Right renal cortex interstitium (tissue), 3 donors: ENCODE measurements around the gene AK3. TPM values are rescaled to one million over a fixed set of nuclear protein-coding genes. Genes with fewer than 3 reads are reported as not detected.
"Not testable (repeated sequence)": the region's sequence is repeated elsewhere in the genome, so short reads cannot be mapped to it uniquely, and the experiment has no call there.

Experiments used
- DNase-seq, 3 donors: peaks; one replicate each; pipeline ENCODE4 v3.0.0-alpha.2; 2013; ENCODE audit warnings: low read depth in 3 of 3, low spot score in 2 of 3
- polyA plus RNA-seq, 3 donors: library from polyadenylated mRNA; unstranded; fragments of 120-200 nt; gene quantifications; one replicate each; pipeline ENCODE4 v1.2.1, GENCODE V29; 2013; ENCODE audit not compliant: insufficient read length in 3 of 3

The AK3 gene
- polyA plus RNA-seq, result 100 to 1,000 TPM in 2 of 3 donors, 10 to 100 TPM in 1; 92.2 to 106 (median 105) TPM

DNA sequence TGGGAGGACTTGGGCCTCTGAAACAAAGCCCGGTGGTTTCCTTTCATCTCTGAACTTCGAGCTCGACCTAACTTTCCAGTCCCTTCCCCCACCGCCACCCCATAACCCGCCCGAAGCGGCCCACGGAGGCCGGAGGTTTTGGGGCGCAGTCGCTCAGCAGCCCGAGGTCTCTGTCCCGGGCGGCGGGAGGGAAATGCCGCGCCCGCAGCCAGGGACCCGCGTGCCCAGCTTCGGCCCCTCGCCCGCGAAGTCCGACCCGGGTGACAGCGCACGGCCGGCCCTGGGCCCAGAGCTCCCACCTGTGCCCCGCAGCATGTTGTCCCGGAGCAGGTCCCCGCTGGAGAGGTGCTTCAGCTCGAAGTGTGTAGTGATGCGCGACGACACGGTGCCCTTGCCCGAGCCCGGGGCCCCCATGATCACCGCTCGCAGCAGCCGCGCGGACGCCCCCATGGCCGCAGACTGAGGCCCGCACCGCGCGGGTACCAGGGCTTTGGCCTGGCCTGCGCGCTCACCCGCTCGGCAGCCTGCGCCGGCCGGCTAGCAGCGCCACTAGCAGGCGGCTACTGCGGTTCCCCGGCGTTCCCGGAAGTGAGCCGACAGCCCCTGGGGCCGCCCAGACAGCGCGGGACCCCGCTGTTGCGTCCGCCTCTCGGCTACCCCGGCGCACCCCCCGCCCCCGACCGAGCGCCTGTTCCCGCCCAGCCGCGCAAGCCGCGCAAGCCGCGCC is at the start of gene AK3:
TSS of gene AK3 (minus strand) at position 565 of the 727 bp plus-strand sequence. CDS start at position 450, 115 bp downstream.
- DNase-seq, result peak in 2 of 3 donors; percentile 69 to 75

DNA sequence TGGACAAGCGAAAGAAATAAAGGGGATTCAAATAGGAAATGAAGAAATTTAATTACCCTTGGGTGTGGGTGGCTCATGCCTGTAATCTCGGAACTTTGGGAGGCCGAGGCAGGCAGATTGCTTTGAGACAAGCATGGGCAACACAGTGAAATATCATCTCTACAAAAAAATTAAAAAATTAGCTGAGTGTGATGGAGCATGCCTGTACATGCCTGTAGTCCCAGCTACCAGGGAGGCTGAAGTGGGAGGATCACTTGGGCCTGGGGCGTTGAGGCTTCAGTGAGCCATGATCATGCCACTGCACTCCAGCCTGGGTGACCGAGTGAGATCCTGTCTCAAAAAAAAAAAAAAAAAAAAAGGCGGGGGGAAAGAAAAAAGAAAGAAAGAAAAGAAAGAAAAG is 47.7 kb upstream of the AK3 start:
- no peak for DNase-seq

DNA sequence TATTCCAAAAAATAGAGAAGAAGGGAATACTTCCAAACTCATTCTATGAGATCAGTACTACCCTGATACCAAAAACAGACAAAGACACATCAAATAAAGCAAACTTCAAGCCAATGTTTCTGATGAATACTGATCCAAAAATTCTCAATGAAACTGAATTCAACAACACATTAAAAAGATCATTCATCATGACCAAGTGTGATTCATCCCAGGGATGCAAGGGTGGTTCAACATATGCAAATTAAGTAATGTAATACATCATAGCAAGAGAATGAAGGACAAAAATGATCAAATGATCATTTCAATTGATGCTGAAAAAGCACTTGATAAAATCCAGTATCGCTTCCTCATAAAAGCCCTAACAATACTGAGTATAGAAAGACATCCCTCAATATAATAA is 46.9 kb upstream of the AK3 start:
- no peak for DNase-seq

DNA sequence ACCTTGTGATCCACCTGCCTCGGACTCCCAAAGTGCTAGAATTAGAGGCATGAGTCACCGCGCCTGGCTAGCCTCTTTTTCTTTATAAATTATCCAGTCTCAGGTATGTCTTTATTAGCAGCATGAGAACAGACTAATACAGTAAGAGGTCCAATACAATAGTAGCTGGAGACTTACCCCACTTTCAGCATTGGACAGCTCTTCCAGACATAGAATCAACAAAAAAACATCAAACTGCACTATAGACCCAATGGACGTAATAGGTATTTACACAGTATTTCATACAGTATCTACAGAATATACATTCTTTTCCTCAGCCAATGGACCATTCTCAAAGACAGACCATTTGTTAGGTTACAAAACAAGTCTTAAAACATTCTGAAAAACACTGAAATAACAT is 45.6 kb upstream of the AK3 start:
- no peak for DNase-seq

DNA sequence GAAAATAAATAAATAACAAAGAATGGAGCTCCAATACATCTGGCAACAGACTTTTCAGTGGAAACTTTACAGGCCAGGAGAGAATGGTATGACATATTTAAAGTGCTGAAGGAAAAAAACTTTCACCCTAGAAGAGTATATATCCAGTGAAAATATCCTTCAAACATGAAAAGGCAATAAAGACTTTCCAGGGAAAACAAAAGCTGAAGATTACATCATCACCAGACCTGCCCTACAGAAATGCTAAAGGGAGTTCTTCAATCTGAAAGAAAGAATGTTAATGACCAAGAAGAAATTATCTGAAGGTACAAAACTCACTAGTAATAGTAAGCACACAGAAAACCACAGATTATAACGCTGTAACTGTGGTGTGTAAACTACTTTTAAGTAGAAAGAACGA is 43.4 kb upstream of the AK3 start:
- DNase-seq, result no peak

DNA sequence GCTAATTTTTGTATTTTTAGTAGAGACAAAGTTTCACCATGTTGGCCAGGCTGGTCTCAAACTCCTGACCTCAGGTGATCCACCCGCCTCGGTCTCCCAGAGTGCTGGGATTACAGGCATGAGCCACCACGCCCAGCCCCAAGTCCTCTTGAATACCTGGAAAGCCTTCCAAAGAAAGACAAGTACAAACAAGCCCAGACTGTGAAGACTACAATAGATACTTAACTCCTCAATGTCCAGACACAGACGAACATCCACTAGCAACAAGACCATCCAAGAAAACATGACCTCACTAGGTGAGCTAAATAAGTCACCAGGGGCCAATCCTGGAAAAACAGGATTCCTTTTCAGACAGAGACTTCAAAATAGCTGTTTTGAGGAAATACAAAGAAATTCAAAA is 42.2 kb upstream of the AK3 start:
- DNase-seq, result not testable (repeated sequence)

DNA sequence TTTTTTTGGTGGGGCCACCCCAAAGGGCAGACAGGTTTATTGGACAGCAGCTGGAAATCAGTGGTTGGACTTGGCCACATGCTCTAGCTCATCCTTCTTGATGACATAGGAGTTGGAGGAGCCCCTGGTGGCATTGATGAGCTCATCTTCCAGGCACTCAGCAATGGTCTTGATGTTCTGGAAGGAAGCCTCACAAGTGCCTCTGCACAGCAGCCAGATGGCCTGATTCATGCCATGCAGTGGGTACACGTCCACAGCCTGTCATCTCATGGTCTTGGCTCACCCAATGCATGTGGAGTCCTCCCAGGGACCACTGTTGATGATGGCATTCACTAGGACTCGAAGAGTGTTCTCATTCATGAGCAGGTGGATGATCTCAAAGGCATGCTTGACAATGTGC is 40.4 kb upstream of the AK3 start:
- no peak for DNase-seq

DNA sequence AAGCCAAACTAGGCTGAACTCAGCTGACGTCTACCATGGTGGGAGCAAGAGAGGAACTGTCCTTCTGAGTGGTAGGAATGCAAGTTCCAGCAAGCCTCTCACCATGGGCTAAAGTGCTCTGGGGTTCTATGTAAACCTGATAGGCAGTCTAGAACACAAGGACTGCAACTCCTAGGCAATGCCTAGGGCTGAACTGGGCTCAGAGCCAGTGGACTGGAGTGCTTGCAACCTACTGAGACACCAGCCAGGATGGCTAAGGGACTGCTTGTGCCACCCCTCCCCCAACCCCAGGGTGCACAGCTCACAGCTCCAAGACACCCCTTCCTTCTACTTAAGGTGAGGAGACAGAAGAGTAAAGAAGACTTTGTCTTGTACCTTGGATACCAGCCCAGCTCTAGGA is 39.6 kb upstream of the AK3 start:
- no peak for DNase-seq

DNA sequence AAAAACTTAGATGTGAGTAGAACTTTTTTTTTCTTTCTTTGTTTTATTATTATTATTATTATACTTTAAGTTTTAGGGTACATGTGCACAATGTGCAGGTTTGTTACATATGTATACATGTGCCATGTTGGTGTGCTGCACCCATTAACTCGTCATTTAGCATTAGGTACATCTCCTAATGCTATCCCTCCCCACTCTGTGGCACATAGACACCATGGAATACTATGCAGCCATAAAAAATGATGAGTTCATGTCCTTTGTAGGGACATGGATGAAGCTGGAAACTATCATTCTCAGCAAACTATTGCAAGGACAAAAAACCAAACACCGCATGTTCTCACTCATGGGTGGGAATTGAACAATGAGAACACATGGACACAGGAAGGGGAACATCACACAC is 34.0 kb upstream of the AK3 start:
- not testable (repeated sequence) for DNase-seq

DNA sequence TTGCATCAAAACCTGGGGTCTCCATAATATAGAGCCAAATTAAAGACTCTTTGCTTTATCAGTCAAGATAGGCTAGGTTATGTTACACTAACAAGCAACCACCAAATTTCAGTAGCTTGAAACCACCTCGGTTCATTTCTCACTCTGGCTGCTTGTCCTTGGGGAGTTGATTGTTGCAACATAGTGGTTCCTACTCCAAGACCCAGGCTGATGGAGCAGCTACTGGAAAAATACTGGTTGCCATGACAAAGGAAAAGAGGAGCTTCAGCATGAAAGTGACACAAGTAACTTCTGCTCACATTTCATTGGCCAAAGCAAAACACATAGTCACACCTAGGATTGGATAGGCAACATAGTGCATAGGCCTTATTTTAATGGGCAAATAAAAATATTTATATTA is 33.2 kb upstream of the AK3 start:
- DNase-seq, result no peak

DNA sequence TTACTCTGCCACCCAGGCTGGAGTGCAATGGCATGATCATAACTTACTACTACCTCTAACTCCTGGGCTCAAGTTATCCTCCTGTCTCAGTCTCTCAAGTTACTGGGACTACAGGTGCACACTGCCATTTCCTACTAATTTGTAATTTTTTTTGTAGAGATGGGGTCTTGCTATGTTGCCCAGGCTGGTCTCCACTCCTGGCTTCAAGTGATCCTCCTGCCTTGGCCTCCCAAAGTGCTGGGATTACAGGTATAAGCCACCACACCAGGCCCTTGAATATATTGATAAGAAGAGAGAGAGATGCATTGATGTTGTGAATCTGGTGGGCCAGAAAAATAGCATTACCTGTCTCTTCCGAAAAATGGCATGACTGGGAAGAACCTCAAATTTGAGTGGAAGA is 30.8 kb upstream of the AK3 start:
- no peak for DNase-seq

DNA sequence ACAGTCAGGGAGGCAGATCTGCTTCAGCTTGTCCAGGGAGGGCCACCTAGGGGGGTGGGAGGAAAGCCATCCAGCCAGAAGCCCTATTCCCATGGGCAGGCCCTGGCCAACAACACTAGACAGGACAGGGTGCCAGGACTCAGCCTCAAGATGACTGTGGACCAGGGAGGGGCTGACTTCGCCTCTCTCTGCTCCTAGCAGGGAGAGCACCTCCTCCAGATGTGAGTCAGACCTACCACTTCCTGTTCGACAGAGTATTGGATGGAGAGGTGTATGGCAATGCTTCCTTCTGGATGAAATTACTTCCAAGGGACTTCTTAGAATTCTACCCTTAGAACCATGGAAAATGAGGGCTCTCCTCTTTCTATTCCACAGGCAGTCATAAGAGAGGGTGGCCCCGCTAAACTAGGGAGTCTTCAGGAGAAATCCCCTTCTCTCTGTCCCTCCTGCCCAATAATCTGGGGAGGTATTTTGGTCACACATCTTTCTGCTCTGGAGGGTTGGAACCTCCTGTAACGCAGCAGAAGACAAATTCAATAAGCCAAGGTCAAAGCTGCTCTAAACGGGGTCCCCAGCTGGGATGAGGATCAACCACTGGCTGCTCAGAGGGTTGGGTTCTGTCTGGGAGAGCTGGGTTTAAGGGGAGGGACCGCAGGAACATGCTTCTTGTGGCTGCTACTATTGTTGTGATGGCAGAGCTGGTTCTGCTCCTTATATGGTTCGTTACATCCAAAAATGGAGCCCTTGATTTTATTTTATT is 28.5 kb upstream of the AK3 start:
- DNase-seq, result no peak

DNA sequence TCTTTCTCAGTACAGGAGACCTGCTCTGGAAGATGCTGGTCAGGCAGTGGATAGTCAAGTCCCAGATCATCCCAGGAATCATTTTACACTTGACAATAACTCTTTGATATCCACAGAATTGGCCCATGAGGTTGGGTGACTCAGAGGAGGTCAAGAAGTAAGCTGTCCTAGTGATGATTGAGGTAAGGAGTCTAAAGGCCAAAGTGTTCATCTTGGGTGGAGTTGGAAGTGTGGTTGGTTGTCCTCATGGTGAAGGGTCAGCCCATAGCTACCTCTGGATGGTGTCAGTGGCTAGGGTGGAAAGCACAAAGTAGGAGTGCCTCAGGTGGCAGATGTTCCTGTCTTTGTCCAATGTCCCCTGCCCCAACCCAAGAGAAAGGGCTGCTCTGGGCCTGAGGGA is 27.7 kb upstream of the AK3 start:
- no peak for DNase-seq

DNA sequence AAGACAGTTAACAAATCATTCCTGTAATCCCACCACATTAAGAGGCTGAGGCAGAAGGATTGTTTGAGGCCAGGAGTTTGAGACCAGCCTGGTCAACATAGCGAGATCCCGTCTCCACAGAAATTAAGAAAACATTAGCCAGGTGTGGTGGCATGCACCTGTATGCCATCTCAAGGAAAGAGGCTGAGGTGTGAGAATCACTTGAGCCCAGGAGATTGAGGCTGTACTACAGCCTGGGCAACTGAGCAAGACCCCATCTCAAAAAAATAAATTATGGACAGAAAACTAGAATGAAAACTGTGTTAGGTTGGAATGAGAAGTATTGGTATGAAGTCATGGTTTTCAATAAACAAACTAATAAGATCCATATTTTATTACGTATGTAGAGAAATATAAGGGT is 23.0 kb upstream of the AK3 start:
- DNase-seq, result no peak

DNA sequence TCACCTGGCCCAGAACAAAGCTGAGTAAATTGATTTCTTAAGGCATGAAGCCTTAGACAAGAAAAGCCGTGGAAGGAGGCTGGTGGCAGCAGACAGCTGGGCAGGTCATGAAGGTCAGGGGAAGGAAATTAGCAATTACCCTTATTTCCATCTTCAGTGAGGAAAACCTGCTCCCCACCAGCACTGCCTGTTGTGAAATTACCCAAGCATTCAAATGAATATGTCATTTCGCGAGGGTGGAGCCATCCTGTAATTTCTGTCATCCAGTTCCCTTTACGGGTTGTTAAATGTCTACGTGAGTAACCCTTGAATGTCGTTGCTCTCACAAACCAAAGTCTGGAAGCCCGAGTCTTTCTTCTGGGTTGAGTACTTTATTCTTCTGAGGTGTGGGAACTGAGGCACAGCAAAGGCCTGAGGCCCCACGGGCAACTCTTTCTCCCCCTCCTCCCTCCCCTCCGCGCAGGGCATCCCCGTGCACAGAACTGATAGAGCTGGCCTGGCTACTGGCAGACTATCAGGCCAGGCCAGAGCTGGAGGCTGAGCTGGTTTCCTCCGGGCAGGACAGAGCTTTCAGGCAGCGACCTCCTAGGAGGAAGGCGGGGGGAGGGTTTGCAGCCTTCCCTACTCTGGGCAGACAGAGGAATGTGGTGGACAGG is 22.0 kb upstream of the AK3 start:
- no peak for DNase-seq

DNA sequence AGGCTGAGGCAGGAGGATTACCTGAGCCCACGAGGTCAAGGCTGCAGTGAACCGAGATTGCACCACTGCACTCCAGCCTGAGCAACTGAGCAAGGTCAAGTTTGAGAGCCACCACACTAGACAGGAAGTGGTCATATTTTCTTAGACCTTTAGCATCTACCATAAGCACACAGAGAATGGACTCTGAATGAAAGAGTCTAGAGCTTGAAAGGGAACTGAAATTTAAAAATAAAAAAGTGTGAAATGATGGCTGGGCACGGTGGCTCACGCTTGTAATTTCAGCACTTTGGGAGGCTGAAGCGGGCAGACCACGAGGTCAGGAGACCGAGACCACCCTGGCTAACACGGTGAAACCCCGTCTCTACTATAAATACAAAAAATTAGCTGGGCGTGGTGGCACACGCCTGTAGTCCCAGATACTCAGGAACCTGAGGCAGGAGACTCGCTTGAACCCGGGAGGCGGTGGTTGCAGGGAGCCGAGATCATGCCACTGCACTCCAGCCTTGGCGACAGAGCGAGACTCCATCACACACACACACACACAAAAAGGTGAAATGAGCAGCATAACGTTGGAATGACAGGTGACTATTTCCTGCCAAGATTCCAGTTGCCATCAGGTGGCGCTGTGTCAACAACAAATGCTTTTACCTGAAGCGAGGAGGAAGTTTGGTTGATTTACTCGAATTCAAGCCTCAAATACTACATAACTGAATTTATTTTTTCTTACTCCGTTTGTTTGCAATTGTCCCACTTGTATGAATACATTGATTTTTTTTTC is 21.3 kb upstream of the AK3 start:
- peak in 2 of 3 donors; percentile 64 to 69 for DNase-seq

DNA sequence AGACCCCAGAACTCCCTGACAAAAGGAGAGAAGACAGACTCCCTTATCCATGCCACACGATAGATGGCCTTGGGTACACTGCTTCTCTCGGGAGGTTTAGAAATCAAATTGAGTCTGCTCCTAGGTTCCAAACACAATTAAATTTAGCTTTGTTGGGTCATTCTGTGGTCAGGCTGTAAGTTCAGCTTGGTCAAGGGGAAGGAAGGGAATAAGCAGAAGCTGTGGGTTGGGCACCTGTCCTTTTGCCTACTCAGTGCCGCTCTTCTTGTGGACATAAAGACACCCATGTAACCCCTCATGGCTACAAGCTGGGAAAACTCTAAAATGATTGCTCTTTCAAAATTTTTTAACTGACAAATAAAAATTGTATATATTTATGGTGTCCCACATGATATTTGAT is 19.1 kb upstream of the AK3 start:
- DNase-seq, result no peak

DNA sequence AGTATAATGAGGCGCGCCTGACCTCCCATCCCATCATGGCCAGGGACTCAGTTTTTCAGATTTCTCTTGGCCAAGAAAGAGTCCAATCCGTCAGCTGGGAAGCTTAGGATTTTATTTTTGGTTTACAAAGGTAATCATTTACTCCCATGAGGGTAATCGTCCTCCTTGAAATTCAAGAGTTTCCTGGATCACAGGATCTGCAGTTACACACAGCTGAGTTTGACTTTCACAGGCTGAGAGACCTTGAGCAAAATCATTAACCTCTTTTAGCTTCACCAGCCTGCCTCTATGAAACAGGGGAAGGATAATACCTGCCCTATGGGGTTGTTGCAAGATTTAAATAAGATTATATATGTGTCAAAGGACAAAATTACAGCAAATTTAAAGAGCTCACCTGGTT is 15.4 kb upstream of the AK3 start:
- no peak for DNase-seq

DNA sequence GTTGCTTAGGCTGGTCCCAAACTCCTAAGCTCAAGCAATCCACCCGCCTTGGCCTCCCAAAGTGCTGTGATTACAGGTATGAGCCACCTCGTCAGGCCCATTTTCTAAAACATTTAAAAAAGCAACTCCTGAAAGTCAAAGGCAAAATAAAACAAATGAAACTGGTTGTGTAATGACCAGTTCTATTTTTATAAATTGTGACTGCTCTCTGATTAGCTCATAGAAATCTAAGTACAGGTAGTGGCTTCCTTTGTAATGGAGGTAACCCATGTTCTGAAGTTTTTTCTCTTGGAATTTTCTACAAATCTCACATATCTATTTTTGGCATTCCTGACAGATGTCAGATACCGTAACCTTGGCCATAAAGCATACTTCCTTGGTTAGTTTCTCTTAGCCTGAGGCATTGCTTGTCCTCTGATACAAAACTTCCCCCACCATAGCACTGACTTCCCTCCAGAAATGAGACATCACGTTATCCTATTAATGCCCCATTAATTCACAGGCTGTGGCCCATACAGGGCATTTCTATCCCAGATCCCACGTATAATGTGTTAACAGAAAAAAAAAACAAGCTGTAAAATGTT is 14.1 kb upstream of the AK3 start:
- no peak for DNase-seq

DNA sequence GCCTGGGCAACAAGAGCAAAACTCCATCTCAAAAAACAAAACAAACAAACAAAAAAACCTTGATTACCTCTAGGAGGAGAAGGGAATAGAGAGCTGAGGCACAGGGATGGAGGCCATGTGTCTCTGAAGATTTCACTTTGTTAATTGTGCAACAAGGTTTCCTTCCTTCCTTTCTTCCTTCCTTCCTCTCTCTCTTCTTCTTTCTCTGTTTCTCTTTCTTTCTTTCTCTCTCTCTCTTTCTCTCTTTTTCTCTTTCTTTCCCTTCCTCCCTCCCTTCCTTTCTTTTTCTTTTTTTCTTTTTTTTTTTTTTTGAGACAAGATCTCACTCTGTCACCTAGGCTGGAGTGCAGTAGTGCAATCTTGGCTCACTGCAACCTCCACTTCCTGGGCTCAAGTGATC is 13.5 kb upstream of the AK3 start:
- not testable (repeated sequence) for DNase-seq
